Activated CD4-positive, alpha-beta memory T cell treated with anti-CD3 and anti-CD28 coated beads for 36 hours (primary cell): ENCODE results near the gene SCGB1C1. TPM values are rescaled to one million over a fixed set of nuclear protein-coding genes. Genes with fewer than 3 reads are reported as not detected.

ENCODE experiments used
- CTCF ChIA-PET: fragments of 350-600 bp; sonication (Branson Sonifier 250); formaldehyde crosslinking; loops from one replicate; lab custom pipeline; 2021; ENCODE audit warnings: antibody characterized with exemption, inconsistent platforms; lab: Charles Lee
- POLR2A ChIA-PET: fragments of 350-600 bp; sonication (Branson Sonifier 250); formaldehyde crosslinking; loops from one replicate; lab custom pipeline; 2021; ENCODE audit warnings: antibody characterized with exemption; lab: Charles Lee
- DNase-seq: peaks from one replicate; pipeline ENCODE4 v3.0.0-alpha.2; 2020
- H3K27ac Mint-ChIP-seq: one replicate; pipeline ENCODE4 v1.8.0; 2021; ENCODE audit warnings: mixed read lengths
- H3K27me3 Mint-ChIP-seq: one replicate; pipeline ENCODE4 v1.8.0; 2021; ENCODE audit warnings: mixed read lengths
- H3K36me3 Mint-ChIP-seq: one replicate; pipeline ENCODE4 v1.8.0; 2021; ENCODE audit warnings: mixed read lengths
- H3K4me1 Mint-ChIP-seq: one replicate; pipeline ENCODE4 v1.8.0; 2021; ENCODE audit warnings: low read depth, mixed read lengths
- H3K4me3 Mint-ChIP-seq: one replicate; pipeline ENCODE4 v1.8.0; 2021; ENCODE audit warnings: mild to moderate bottlenecking, mixed read lengths
- H3K9me3 Mint-ChIP-seq: one replicate; pipeline ENCODE4 v1.8.0; 2021; ENCODE audit warnings: mixed read lengths
- intact Hi-C: fragments of 100-400 bp; cut with micrococcal nuclease; formaldehyde crosslinking; loops from one replicate; pipeline ENCODE4 v1.15.1; 2023
- total RNA-seq, 2 experiments: library from RNA; stranded (reverse); gene quantifications; one replicate each; pipeline ENCODE4 v1.2.3, GENCODE V29; 2021

SCGB1C1 gene
- total RNA-seq, 2 experiments from 2014 or later, result not detected

DNA sequence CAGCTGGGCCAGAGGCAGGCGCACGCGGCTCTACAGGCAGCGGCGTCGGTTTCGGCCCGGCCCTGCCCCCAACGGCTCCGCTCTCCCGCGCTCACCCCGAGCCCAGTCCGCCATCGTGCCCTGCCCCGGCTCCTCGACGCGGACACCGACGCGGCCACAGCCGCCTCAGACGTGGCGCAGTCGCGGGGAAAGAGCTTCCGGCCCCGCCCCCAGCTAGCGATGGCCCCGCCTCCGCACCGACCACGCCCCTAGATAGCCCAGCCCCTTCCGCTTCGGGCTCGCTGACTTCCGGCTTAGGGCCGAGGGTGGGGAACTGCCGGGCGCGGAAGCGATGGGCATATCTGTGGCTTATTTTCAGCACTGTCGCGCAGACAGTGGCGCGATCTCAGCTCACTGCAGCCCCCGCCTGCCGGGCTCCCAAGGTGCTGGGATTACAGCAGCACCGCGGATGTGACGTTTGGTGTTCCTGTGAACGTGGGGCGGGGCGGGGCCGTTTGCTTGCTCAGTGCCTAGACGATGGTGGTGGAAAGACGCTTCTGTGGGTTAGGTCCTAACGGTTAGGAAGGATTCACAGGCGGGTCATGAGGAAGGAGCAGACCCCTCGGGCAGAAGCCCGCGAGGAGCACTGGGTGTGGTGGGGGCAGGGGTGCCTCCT lies 14.5 kb downstream of the SCGB1C1 start, which contains the start of the genes BET1L and RIC8A:
Gene BET1L (minus strand): TSS at position 192 of the 655 bp plus-strand sequence. CDS start 78 bp downstream, at position 114.
Gene RIC8A (plus strand): TSS at position 501 of the 655 bp plus-strand sequence. CDS start 1,147 bp downstream, outside the sequence.
- peak; percentile 98 for DNase-seq
- intact Hi-C loops, result loop anchor here (1.0 to 5.0 kb wide), 6 partner anchors 29 to 299 kb away; partner anchors contain the start of genes IFITM1, PSMD13, PTDSS2 and SIRT3
- ChIA-PET CTCF (interaction anchor here (0.7 to 2.2 kb wide), 11 partner anchors 30 to 200 kb away, joined by 3 to 10 read pairs (median 4); no protein-coding TSS in a partner anchor), POLR2A (interaction anchor here (0.6 to 5.2 kb wide), 14 partner anchors 9 to 242 kb away, joined by 3 to 32 read pairs (median 4); partner anchors contain the start of genes PGGHG, PSMD13 and SIRT3)
- Mint-ChIP-seq H3K4me1 (peaks cover 55% of the 10 kb centered on the region), H3K27ac (peak within 1 kb of the TSS; percentile 99), H3K36me3 (peaks cover 45% of the 10 kb centered on the region), H3K9me3 (no peaks in the 10 kb centered on the region), H3K4me3 (peak within 1 kb of the TSS; percentile 97), H3K27me3 (no peaks in the 10 kb centered on the region)

- peaks cover 45% of the 10 kb centered on the region for H3K36me3 Mint-ChIP-seq
- no peaks in the 10 kb centered on the region for H3K9me3 Mint-ChIP-seq
- peak overlapping the region; percentile 97 for H3K4me3 Mint-ChIP-seq
- H3K27ac Mint-ChIP-seq, result peak overlapping the region; percentile 99
- ChIA-PET POLR2A (interaction anchor here (0.6 to 5.2 kb wide), 13 partner anchors 9 to 241 kb away, joined by 3 to 32 read pairs (median 4); partner anchors contain the start of genes PGGHG, PSMD13 and SIRT3), CTCF (interaction anchor here (0.9 to 2.2 kb wide), 10 partner anchors 29 to 328 kb away, joined by 3 to 10 read pairs (median 4); partner anchors contain the start of gene HRAS)
- intact Hi-C loops, result loop anchor here (1.0 to 5.0 kb wide), 6 partner anchors 28 to 298 kb away; partner anchors contain the start of genes IFITM1, PSMD13, PTDSS2 and SIRT3
- no peak for DNase-seq
- peaks cover 50% of the 10 kb centered on the region for H3K4me1 Mint-ChIP-seq
- no peaks in the 10 kb centered on the region for H3K27me3 Mint-ChIP-seq
Observed at GRCh38 chr11:207863-208180, 14.9 kb downstream of the SCGB1C1 start.

DNA sequence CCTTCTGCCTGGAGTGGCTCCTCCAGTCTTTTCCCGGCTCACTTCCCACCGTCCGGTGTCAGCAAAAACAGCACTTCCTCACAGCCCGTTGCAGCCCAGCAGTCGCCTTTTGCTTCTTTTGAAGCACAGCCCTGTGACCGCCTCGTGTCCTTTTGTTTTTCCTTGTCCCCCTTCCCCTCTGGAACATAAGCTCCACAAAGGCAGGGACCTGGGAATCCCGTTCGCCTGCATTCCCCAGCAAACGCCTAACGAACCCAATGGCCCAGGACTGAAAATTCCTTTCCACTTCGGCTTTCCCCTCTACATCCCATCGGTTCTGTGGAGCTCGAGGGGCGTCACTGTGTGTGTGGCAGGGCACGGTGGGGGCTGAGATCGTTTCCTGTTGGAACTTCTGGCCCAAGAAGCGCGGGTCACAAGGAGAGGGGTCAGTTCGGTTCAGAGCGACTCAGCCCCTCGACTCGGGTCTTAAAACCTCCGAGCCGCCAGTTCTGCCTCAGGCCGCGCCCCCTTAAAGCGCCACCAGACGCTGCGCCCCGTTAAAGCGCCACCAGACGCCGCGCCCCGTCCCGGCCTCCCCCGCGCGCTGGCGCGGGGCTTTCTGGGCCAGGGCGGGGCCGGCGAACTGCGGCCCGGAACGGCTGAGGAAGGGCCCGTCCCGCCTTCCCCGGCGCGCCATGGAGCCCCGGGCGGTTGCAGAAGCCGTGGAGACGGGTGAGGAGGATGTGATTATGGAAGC lies 15.5 kb downstream of the SCGB1C1 start:
- H3K36me3 Mint-ChIP-seq, result peaks cover 48% of the 10 kb centered on the region
- intact Hi-C loops, result loop anchor here (5.0 kb wide), 1 partner anchor 149 kb away; no protein-coding TSS in a partner anchor
- no peaks in the 10 kb centered on the region for H3K9me3 Mint-ChIP-seq
- ChIA-PET POLR2A (interaction anchor here (1.1 to 5.2 kb wide), 3 partner anchors 29 to 147 kb away, joined by 4 to 32 read pairs (median 10); partner anchors contain the start of genes PSMD13 and SIRT3), CTCF (interaction anchor here (1.1 to 1.5 kb wide), 4 partner anchors 28 to 327 kb away, joined by 3 to 4 read pairs (median 4); partner anchors contain the start of genes HRAS, PSMD13 and SIRT3)
- DNase-seq, result peak; percentile 89
- H3K4me1 Mint-ChIP-seq, result peaks cover 45% of the 10 kb centered on the region
- H3K27me3 Mint-ChIP-seq, result no peaks in the 10 kb centered on the region
- H3K4me3 Mint-ChIP-seq, result peak overlapping the region; percentile 97
- H3K27ac Mint-ChIP-seq, result peak overlapping the region; percentile 99

DNA sequence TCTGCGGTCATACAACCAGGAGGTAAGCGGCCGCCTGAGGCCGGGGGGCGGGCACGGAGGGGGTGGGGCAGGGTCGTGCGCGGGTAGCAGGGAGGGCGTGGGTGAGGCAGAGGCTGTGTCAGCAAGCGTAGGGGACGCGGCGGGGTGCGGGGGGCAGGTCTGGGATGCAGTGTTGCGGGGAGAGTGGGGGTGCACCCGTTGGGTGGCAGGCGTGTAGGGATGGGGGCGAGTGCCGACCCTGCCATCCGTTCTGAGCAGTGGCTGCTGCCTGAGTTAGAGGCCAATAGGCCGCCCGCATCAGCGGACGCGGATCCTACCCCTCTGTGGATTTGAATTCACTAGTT lies 16.0 kb downstream of the SCGB1C1 start:
- Mint-ChIP-seq H3K27ac (peak overlapping the region; percentile 99), H3K4me3 (peak overlapping the region; percentile 97), H3K27me3 (no peaks in the 10 kb centered on the region), H3K36me3 (peaks cover 49% of the 10 kb centered on the region), H3K4me1 (peaks cover 39% of the 10 kb centered on the region), H3K9me3 (no peaks in the 10 kb centered on the region)
- intact Hi-C loops, result loop anchor here (5.0 kb wide), 1 partner anchor 148 kb away; no protein-coding TSS in a partner anchor
- CTCF ChIA-PET, result interaction anchor here (1.1 to 1.5 kb wide), 3 partner anchors 28 to 327 kb away, joined by 3 to 4 read pairs (median 3); partner anchors contain the start of genes HRAS, PSMD13 and SIRT3
- no peak for DNase-seq
- POLR2A ChIA-PET, result interaction anchor here (5.2 kb wide), 1 partner anchor 29 kb away, joined by 32 read pairs; the partner anchor contains the start of genes PSMD13 and SIRT3

GRCh38 chr11:209275-210121 lies 16.6 kb downstream of the SCGB1C1 start:
- peak; percentile 24 for DNase-seq
- POLR2A ChIA-PET, result interaction anchor here (5.2 kb wide), 1 partner anchor 28 kb away, joined by 32 read pairs; the partner anchor contains the start of genes PSMD13 and SIRT3
- CTCF ChIA-PET, result interaction anchor here (0.9 to 1.5 kb wide), 3 partner anchors 27 to 41 kb away, joined by 3 to 5 read pairs (median 4); partner anchors contain the start of genes PSMD13 and SIRT3
- Mint-ChIP-seq H3K4me1 (peaks cover 35% of the 10 kb centered on the region), H3K4me3 (peak overlapping the region; percentile 97), H3K27me3 (no peaks in the 10 kb centered on the region), H3K9me3 (no peaks in the 10 kb centered on the region), H3K36me3 (peaks cover 49% of the 10 kb centered on the region), H3K27ac (peak overlapping the region; percentile 99)
- intact Hi-C loops, result loop anchor here (5.0 kb wide), 1 partner anchor 148 kb away; no protein-coding TSS in a partner anchor

DNA sequence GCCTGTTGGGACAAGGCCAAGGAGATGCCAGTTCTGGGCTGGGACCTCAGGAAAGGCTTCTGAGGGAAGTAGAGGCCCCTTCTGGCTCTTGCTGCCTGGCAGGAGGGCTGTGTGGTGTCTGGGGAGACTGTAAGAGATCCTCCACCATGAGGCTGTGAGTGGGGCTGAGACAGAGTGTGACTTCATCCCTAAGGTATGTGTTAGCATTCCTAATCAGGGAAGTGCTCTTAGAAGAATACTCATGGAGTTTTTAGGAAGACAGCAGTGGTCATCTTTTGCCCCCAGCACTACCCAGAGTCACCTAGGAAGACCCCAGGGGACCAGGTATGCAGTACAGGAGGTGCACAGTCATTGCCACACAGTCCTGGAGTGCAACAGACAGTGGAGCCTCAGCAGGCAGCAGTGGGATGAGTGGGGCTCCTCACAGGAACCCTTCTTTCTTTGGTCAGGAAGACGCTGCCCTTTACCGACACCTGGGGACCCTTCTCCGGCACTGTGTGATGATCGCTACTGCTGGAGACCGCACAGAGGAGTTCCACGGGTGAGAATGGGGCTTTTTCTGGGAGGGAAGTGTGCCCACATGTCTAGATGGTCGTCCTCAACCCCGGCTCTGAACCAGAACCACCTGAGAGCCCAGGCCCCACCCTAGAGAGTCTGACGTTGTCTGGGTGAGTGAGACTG lies 17.4 kb downstream of the SCGB1C1 start:
- peak overlapping the region; percentile 99 for H3K27ac Mint-ChIP-seq
- no peaks in the 10 kb centered on the region for H3K27me3 Mint-ChIP-seq
- ChIA-PET CTCF (interaction anchor here (0.9 to 1.5 kb wide), 2 partner anchors 26 to 40 kb away, joined by 3 to 5 read pairs; partner anchors contain the start of genes PSMD13 and SIRT3), POLR2A (interaction anchor here (5.2 kb wide), 1 partner anchor 27 kb away, joined by 32 read pairs; the partner anchor contains the start of genes PSMD13 and SIRT3)
- H3K36me3 Mint-ChIP-seq, result peaks cover 54% of the 10 kb centered on the region
- peaks cover 30% of the 10 kb centered on the region for H3K4me1 Mint-ChIP-seq
- H3K4me3 Mint-ChIP-seq, result peak overlapping the region; percentile 97
- intact Hi-C loops, result no loop called here
- no peak for DNase-seq
- no peaks in the 10 kb centered on the region for H3K9me3 Mint-ChIP-seq

DNA sequence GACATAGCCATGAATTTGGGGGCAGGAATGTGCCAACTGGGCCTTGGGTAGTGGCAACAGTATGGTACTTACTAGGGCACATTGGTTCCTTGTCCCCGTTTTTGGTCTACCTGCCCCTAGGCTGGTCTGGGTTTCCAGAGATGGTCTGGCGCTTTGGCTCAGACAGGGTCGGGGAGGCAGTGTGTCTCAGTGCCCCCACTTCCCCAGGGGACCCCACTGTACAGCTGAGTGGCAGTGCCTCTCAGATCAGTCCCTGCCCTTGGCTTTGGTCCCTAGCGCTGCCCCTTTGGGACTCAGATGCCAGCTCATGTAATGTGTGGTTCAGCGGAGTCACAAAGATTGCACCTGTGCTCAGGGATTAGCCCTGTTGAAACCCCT lies 17.9 kb downstream of the SCGB1C1 start:
- ChIA-PET CTCF (no interaction called here), POLR2A (no interaction called here)
- no peak overlapping the region for H3K27ac Mint-ChIP-seq
- intact Hi-C loops, result no loop called here
- no peak for DNase-seq
- no peaks in the 10 kb centered on the region for H3K27me3 Mint-ChIP-seq
- H3K36me3 Mint-ChIP-seq, result peaks cover 52% of the 10 kb centered on the region
- H3K4me3 Mint-ChIP-seq, result no peak overlapping the region
- H3K9me3 Mint-ChIP-seq, result no peaks in the 10 kb centered on the region
- peaks cover 25% of the 10 kb centered on the region for H3K4me1 Mint-ChIP-seq

GRCh38 chr11:211295-211694 lies 18.4 kb downstream of the SCGB1C1 start:
- H3K9me3 Mint-ChIP-seq, result no peaks in the 10 kb centered on the region
- no peaks in the 10 kb centered on the region for H3K27me3 Mint-ChIP-seq
- peaks cover 52% of the 10 kb centered on the region for H3K36me3 Mint-ChIP-seq
- peaks cover 20% of the 10 kb centered on the region for H3K4me1 Mint-ChIP-seq
- intact Hi-C loops, result no loop called here
- H3K4me3 Mint-ChIP-seq, result no peak overlapping the region
- peak overlapping the region; percentile 2 for H3K27ac Mint-ChIP-seq
- ChIA-PET POLR2A (interaction anchor here (1.7 kb wide), 1 partner anchor 26 kb away, joined by 5 read pairs; the partner anchor contains the start of gene PSMD13), CTCF (interaction anchor here (1.9 kb wide), 1 partner anchor 40 kb away, joined by 5 read pairs; no protein-coding TSS in a partner anchor)
- DNase-seq, result no peak

DNA sequence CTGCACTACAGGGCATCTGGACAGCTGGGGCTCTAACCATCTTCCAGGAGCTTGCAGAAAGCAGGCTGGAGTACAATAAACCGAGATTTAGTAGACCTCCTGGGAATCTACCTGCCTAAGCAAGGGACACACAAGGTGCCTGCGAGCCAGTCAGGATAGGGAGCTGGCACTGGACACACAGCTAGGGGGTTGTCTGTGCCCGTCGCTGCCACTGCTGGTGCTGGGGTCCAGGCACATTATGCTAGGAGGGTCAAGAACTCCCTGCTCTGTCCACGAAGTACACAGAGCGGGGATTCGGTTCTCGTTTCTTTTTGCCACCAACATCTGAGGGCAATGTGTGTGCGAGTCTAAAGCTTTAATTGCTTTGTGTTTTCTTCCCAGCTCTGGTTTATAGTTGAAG lies 18.9 kb downstream of the SCGB1C1 start:
- Mint-ChIP-seq H3K4me3 (no peak overlapping the region), H3K9me3 (no peaks in the 10 kb centered on the region), H3K27me3 (no peaks in the 10 kb centered on the region), H3K27ac (no peak overlapping the region), H3K36me3 (peaks cover 49% of the 10 kb centered on the region), H3K4me1 (peaks cover 20% of the 10 kb centered on the region)
- DNase-seq, result no peak
- ChIA-PET POLR2A (interaction anchor here (1.7 kb wide), 1 partner anchor 25 kb away, joined by 5 read pairs; the partner anchor contains the start of gene PSMD13), CTCF (interaction anchor here (1.9 kb wide), 1 partner anchor 40 kb away, joined by 5 read pairs; no protein-coding TSS in a partner anchor)
- intact Hi-C loops, result no loop called here
